Activated CD4-positive, alpha-beta T cell treated with anti-CD3 and anti-CD28 coated beads, Interleukin-2, amount 50 U/mL, for 1 hour (primary cell): ENCODE results near the gene DRD2.

Experiments used
- DNase-seq: peaks from one replicate; pipeline ENCODE4 v3.0.0-alpha.2; 2020

The DRD2 gene

GRCh38 chr11:113363406-113363805 is 111.8 kb downstream of the DRD2 start:
- DNase-seq = no peak
